SK-N-SH (cell line): ENCODE measurements around the gene DIMT1. TPM values are rescaled to one million over a fixed set of nuclear protein-coding genes. Genes with fewer than 3 reads are reported as not detected.

Experiments
- CTCF ChIA-PET: fragments of 300-600, 350-600 bp; formaldehyde crosslinking; extraction: SDS; loops from one replicate; lab custom pipeline; 2021; lab: Yijun Ruan, JAX
- POLR2A ChIA-PET: fragments of 350-600 bp; sonication (Branson Sonifier 250); formaldehyde crosslinking; extraction: SDS; loops from one replicate; lab custom pipeline; 2020; ENCODE audit warnings: antibody characterized with exemption, inconsistent platforms; lab: Yijun Ruan, JAX
- DNase-seq: peaks from one replicate; pipeline ENCODE4 v3.0.0; 2012
- H2AFZ ChIP-seq: fragments of 200-600 bp; sonication (generic); 2 replicates; pipeline ENCODE4 v1.8.1; 2016; ENCODE audit warnings: antibody characterized with exemption, mild to moderate bottlenecking, low read depth
- H3F3A ChIP-seq: fragments of 200-600 bp; sonication (generic); replicated peaks from 2 replicates; pipeline ENCODE3; 2016; ENCODE audit warnings: antibody characterized with exemption, mild to moderate bottlenecking; ENCODE audit not compliant: insufficient read depth
- H3K27ac ChIP-seq, 2 experiments: fragments of 200-500 bp in 1 of 2; fragments of 200-600 bp in 1 of 2; sonication (Bioruptor generic) in 1 of 2; sonication (generic), shearing (Covaris generic) in 1 of 2; 2 replicates each; pipeline versions ENCODE4 v1.5.1 to v1.6.1; 2014 to 2016; ENCODE audit warnings: low read depth in 2 of 2, inconsistent platforms in 1 of 2, low read length in 1 of 2, mild to moderate bottlenecking in 1 of 2, mixed read lengths in 1 of 2
- H3K27me3 ChIP-seq: fragments of 200-600 bp; sonication (generic), shearing (Covaris generic); 2 replicates; pipeline ENCODE4 v1.6.1; 2016; ENCODE audit warnings: mixed run types; ENCODE audit not compliant: insufficient read depth
- H3K36me3 ChIP-seq, 2 experiments: fragments of 200-500 bp in 1 of 2; fragments of 200-600 bp in 1 of 2; sonication (Bioruptor generic) in 1 of 2; sonication (generic) in 1 of 2; replicated peaks in 1 of 2; 2 replicates each; pipeline versions ENCODE3 to v1.5.1; 2014 to 2016; ENCODE audit warnings: low read length in 1 of 2, mild to moderate bottlenecking in 1 of 2; ENCODE audit not compliant: insufficient read depth in 2 of 2, control insufficient read depth in 1 of 2
- H3K4me1 ChIP-seq, 2 experiments: fragments of 200-500 bp in 1 of 2; fragments of 200-600 bp in 1 of 2; sonication (Bioruptor generic) in 1 of 2; sonication (generic), shearing (Covaris generic) in 1 of 2; 2 replicates each; pipeline versions ENCODE4 v1.5.1 to v1.6.1; 2014 to 2016; ENCODE audit warnings: low read depth in 1 of 2, low read length in 1 of 2, mixed run types in 1 of 2; ENCODE audit not compliant: insufficient read depth in 2 of 2, control insufficient read depth in 1 of 2
- H3K4me2 ChIP-seq: fragments of 200-600 bp; sonication (generic), shearing (Covaris generic); 2 replicates; pipeline ENCODE4 v1.6.1; 2017; ENCODE audit warnings: mixed run types
- H3K4me3 ChIP-seq, 2 experiments: fragments of 200-500 bp in 1 of 2; fragments of 200-600 bp in 1 of 2; sonication (Bioruptor generic) in 1 of 2; sonication (generic), shearing (Covaris generic) in 1 of 2; 2 replicates each; pipeline versions ENCODE4 v1.5.1 to v1.8.1; 2014 to 2016; ENCODE audit warnings: low read depth in 2 of 2, inconsistent platforms in 1 of 2, low read length in 1 of 2, mild to moderate bottlenecking in 1 of 2, mixed read lengths in 1 of 2, moderate library complexity in 1 of 2
- H3K79me2 ChIP-seq: fragments of 200-600 bp; sonication (generic); 2 replicates; pipeline ENCODE4 v1.8.1; 2017; ENCODE audit warnings: mild to moderate bottlenecking; ENCODE audit not compliant: insufficient read depth
- H3K9ac ChIP-seq: fragments of 200-600 bp; sonication (generic); 2 replicates; pipeline ENCODE4 v1.6.1; 2017; ENCODE audit warnings: mixed run types
- H3K9me2 ChIP-seq: fragments of 200-600 bp; sonication (generic); 2 replicates; pipeline ENCODE4 v1.6.1; 2017; ENCODE audit warnings: mixed run types
- H3K9me3 ChIP-seq: fragments of 200-600 bp; sonication (generic); 2 replicates; pipeline ENCODE4 v1.6.1; 2017; ENCODE audit warnings: mixed run types, mild to moderate bottlenecking, moderate library complexity
- H4K20me1 ChIP-seq: fragments of 200-600 bp; sonication (generic); 2 replicates; pipeline ENCODE4 v1.6.1; 2017; ENCODE audit warnings: mild to moderate bottlenecking, mixed run types; ENCODE audit not compliant: insufficient read depth
- CHD2 ChIP-seq: fragments of 150-350 bp; IDR thresholded peaks from 2 replicates; pipeline ENCODE4 v1.6.1; 2018; ENCODE audit warnings: low read length; ENCODE audit not compliant: partially characterized antibody
- ELF1 ChIP-seq: IDR thresholded peaks from 2 replicates; pipeline ENCODE4 v1.4.0; 2012
- EP300 ChIP-seq, 2 experiments: IDR thresholded peaks; 2 replicates each; pipeline versions ENCODE4 v1.4.0 to v1.6.1; 2012; ENCODE audit warnings: borderline replicate concordance in 1 of 2, low read depth in 1 of 2, low read length in 1 of 2
- EZH2phosphoT487 ChIP-seq: fragments of 200-600 bp; sonication (generic); IDR thresholded peaks from 2 replicates; pipeline ENCODE4 v1.6.1; 2017; ENCODE audit warnings: low read depth, mixed run types, mild to moderate bottlenecking, antibody characterized with exemption, moderate library complexity, borderline replicate concordance
- FOXM1 ChIP-seq: IDR thresholded peaks from 2 replicates; pipeline ENCODE4 v1.4.0; 2012; ENCODE audit warnings: low read depth, mild to moderate bottlenecking
- GABPA ChIP-seq: IDR thresholded peaks from 2 replicates; pipeline ENCODE4 v1.4.0; 2012; ENCODE audit warnings: low read depth, mild to moderate bottlenecking
- GATA2 ChIP-seq: sonication (generic); formaldehyde crosslinking; IDR thresholded peaks from 2 replicates; pipeline ENCODE4 v1.5.0; 2020; ENCODE audit warnings: mild to moderate bottlenecking, missing genetic modification reagents
- JUND ChIP-seq: IDR thresholded peaks from 2 replicates; pipeline ENCODE4 v1.4.0; 2012
- NFIC ChIP-seq: IDR thresholded peaks from 2 replicates; pipeline ENCODE4 v1.4.0; 2012; ENCODE audit warnings: borderline replicate concordance
- NRF1 ChIP-seq: IDR thresholded peaks from 2 replicates; pipeline ENCODE4 v1.6.1; 2012; ENCODE audit warnings: low read depth, mild to moderate bottlenecking, low read length
- RCOR1 ChIP-seq: fragments of 150-350 bp; IDR thresholded peaks from 2 replicates; pipeline ENCODE4 v1.6.1; 2017; ENCODE audit warnings: antibody characterized with exemption, low read length
- RFX5 ChIP-seq: IDR thresholded peaks from 2 replicates; pipeline ENCODE4 v1.6.1; 2012; ENCODE audit warnings: mild to moderate bottlenecking, improper control_type of control experiment, low read length
- SMC3 ChIP-seq: IDR thresholded peaks from 2 replicates; pipeline ENCODE4 v1.6.1; 2012; ENCODE audit warnings: low read depth, low read length, improper control_type of control experiment
- TCF12 ChIP-seq: IDR thresholded peaks from 2 replicates; pipeline ENCODE4 v1.4.0; 2012
- YY1 ChIP-seq: IDR thresholded peaks from 2 replicates; pipeline ENCODE4 v1.4.0; 2012; ENCODE audit warnings: low read depth, mild to moderate bottlenecking
- WGBS: methylation state at CpG from one replicate; pipeline ENCODE4 v1.1.6; 2017; ENCODE audit warnings: low lambda C conversion rate; 5-methylcytosine and 5-hydroxymethylcytosine counted together
- polyA plus RNA-seq, 3 experiments: library from polyadenylated mRNA; depleted of rRNA; stranded (reverse); fragments of >200 nt; gene quantifications; 2 replicates each; pipeline ENCODE4 v1.2.3, GENCODE V29; 2012
- TF ChIP-seq, protein P1 (sequence below): fragments of 200-600 bp; sonication (generic); IDR thresholded peaks from 2 replicates; pipeline ENCODE4 v1.6.1; 2017; ENCODE audit warnings: antibody characterized with exemption, mild to moderate bottlenecking, moderate library complexity
- TF ChIP-seq, protein P2 (sequence below): IDR thresholded peaks from 2 replicates; pipeline ENCODE4 v1.4.0; 2012; ENCODE audit warnings: low read depth, borderline replicate concordance
- TF ChIP-seq, protein P3 (sequence below): IDR thresholded peaks from 2 replicates; pipeline ENCODE4 v1.4.0; 2012; ENCODE audit warnings: low read depth, borderline replicate concordance

Gene DIMT1
- polyA plus RNA-seq, 1 of the 3 experiments (the other 2 are of a cell fraction) = 29.5 TPM

GRCh38 chr5:62376064-62376463 is 27.6 kb downstream of the DIMT1 start:
- H3K4me2 ChIP-seq = no peak overlapping the region
- no peak overlapping the region for H3K4me3 ChIP-seq
- no peaks in the 10 kb centered on the region for H3K27me3 ChIP-seq
- no peaks in the 10 kb centered on the region for H3K9me3 ChIP-seq
- no peak for TF ChIP-seq SMC3
- TF ChIP-seq JUND = no peak
- no peak for TF ChIP-seq GATA2 (CRISPR knock-in tag)
- no peak for TF ChIP-seq ELF1
- no peak for TF ChIP-seq TCF12
- TF ChIP-seq, protein P1, sequence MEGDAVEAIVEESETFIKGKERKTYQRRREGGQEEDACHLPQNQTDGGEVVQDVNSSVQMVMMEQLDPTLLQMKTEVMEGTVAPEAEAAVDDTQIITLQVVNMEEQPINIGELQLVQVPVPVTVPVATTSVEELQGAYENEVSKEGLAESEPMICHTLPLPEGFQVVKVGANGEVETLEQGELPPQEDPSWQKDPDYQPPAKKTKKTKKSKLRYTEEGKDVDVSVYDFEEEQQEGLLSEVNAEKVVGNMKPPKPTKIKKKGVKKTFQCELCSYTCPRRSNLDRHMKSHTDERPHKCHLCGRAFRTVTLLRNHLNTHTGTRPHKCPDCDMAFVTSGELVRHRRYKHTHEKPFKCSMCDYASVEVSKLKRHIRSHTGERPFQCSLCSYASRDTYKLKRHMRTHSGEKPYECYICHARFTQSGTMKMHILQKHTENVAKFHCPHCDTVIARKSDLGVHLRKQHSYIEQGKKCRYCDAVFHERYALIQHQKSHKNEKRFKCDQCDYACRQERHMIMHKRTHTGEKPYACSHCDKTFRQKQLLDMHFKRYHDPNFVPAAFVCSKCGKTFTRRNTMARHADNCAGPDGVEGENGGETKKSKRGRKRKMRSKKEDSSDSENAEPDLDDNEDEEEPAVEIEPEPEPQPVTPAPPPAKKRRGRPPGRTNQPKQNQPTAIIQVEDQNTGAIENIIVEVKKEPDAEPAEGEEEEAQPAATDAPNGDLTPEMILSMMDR = no peak
- no peak for TF ChIP-seq RCOR1
- TF ChIP-seq, protein P2, sequence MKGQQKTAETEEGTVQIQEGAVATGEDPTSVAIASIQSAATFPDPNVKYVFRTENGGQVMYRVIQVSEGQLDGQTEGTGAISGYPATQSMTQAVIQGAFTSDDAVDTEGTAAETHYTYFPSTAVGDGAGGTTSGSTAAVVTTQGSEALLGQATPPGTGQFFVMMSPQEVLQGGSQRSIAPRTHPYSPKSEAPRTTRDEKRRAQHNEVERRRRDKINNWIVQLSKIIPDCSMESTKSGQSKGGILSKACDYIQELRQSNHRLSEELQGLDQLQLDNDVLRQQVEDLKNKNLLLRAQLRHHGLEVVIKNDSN = no peak
- TF ChIP-seq EZH2phosphoT487 = no peak
- TF ChIP-seq NFIC = no peak
- TF ChIP-seq CHD2 = no peak
- no peak for TF ChIP-seq RFX5
- peaks cover 72 to 77% of the 10 kb centered on the region in 2 experiments for H3K36me3 ChIP-seq
- no peaks in the 10 kb centered on the region for H3K9me2 ChIP-seq
- no peak overlapping the region for H2AFZ ChIP-seq
- ChIA-PET POLR2A (no interaction called here), CTCF (no interaction called here)
- no peak for DNase-seq
- no peaks in the 10 kb centered on the region for H4K20me1 ChIP-seq
- peaks cover 0 to 8% of the 10 kb centered on the region in 2 experiments; a peak in 1 of 4 replicates for H3K4me1 ChIP-seq
- H3K9ac ChIP-seq = no peak overlapping the region
- 94% methylated on average over 3 of the region's 3 CpGs for WGBS
- no peak overlapping the region for H3K27ac ChIP-seq
- no peaks in the 10 kb centered on the region for H3K79me2 ChIP-seq
- peaks cover 7% of the 10 kb centered on the region for H3F3A ChIP-seq

- no peaks in the 10 kb centered on the region for H3K79me2 ChIP-seq
- DNase-seq = no peak
- POLR2A ChIA-PET = no interaction called here
- CTCF ChIA-PET = no interaction called here
- H3K4me1 ChIP-seq = peaks cover 0 to 10% of the 10 kb centered on the region in 2 experiments; a peak in 1 of 4 replicates
- no peaks in the 10 kb centered on the region for H3K27me3 ChIP-seq
- H3K9ac ChIP-seq = no peak overlapping the region
- TF ChIP-seq RCOR1 (no peak), GATA2 (CRISPR knock-in tag) (no peak), FOXM1 (no peak), NFIC (no peak), EP300 (IDR thresholded peaks at IDR 0.05; ENCODE audit: borderline replicate concordance in 1 of 2, low read depth in 1 of 2, low read length in 1 of 2) (no peak), GABPA (no peak), YY1 (no peak), NRF1 (no peak)
- TF ChIP-seq, protein P3, sequence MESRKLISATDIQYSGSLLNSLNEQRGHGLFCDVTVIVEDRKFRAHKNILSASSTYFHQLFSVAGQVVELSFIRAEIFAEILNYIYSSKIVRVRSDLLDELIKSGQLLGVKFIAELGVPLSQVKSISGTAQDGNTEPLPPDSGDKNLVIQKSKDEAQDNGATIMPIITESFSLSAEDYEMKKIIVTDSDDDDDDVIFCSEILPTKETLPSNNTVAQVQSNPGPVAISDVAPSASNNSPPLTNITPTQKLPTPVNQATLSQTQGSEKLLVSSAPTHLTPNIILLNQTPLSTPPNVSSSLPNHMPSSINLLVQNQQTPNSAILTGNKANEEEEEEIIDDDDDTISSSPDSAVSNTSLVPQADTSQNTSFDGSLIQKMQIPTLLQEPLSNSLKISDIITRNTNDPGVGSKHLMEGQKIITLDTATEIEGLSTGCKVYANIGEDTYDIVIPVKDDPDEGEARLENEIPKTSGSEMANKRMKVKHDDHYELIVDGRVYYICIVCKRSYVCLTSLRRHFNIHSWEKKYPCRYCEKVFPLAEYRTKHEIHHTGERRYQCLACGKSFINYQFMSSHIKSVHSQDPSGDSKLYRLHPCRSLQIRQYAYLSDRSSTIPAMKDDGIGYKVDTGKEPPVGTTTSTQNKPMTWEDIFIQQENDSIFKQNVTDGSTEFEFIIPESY = no peak
- peaks cover 67 to 73% of the 10 kb centered on the region in 2 experiments for H3K36me3 ChIP-seq
- H3K9me2 ChIP-seq = no peaks in the 10 kb centered on the region
- H2AFZ ChIP-seq = no peak overlapping the region
- no peak overlapping the region for H3K27ac ChIP-seq
- no peaks in the 10 kb centered on the region for H4K20me1 ChIP-seq
- H3K4me2 ChIP-seq = no peak overlapping the region
- peaks cover 9% of the 10 kb centered on the region for H3F3A ChIP-seq
- H3K9me3 ChIP-seq = no peaks in the 10 kb centered on the region
- no peak overlapping the region for H3K4me3 ChIP-seq
Measured at GRCh38 chr5:62375627-62376026, 28.1 kb downstream of the DIMT1 start.
